GM12878 (cell line): ENCODE results near the gene BRME1. TPM values are rescaled to one million over a fixed set of nuclear protein-coding genes. Genes with fewer than 3 reads are reported as not detected.
A peak's percentile ranks its signal among the peaks of the same experiment; 100 is the strongest.

Experiments
- CREB1 ChIP-seq: IDR thresholded peaks from 2 replicates; pipeline ENCODE4 v1.6.1; 2012; ENCODE audit warnings: low read depth, mild to moderate bottlenecking, inconsistent platforms
- HDGF ChIP-seq: fragments of 450-650 bp; IDR thresholded peaks from 2 replicates; pipeline ENCODE4 v1.6.1; 2016; ENCODE audit warnings: antibody characterized with exemption
- KLF5 ChIP-seq: fragments of 450-650 bp; IDR thresholded peaks from 2 replicates; pipeline ENCODE4 v1.6.1; 2014; ENCODE audit warnings: mild to moderate bottlenecking; ENCODE audit not compliant: partially characterized antibody
- MTA2 ChIP-seq: fragments of 450-650 bp; IDR thresholded peaks from 2 replicates; pipeline ENCODE4 v1.6.1; 2016; ENCODE audit warnings: low read depth, mild to moderate bottlenecking, moderate library complexity
- NR2F1 ChIP-seq: fragments of 450-650 bp; conservative IDR thresholded peaks from 2 replicates; pipeline ENCODE4 v1.6.1; 2017; ENCODE audit warnings: mild to moderate bottlenecking
- PAX5 ChIP-seq: IDR thresholded peaks from 2 replicates; pipeline ENCODE4 v1.6.1; 2011; ENCODE audit warnings: low read depth, low read length, borderline replicate concordance
- POLR2AphosphoS5 ChIP-seq: IDR thresholded peaks from 2 replicates; pipeline ENCODE4 v1.6.1; 2011; ENCODE audit warnings: mild to moderate bottlenecking, low read length, inconsistent platforms
- polyA plus RNA-seq, 11 experiments: library from polyadenylated mRNA; depleted of rRNA in 4 of 11; unstranded in 6 of 11; stranded (reverse) in 5 of 11; fragments of >200 nt; fragmentation: Nextera tagmentation in 4 of 11; fragmentation: Illumina TruSeq in 1 of 11; extraction: Ambion mirVana in 4 of 11; extraction: Trizol in 1 of 11; gene quantifications; 1 replicate in 1 of 11; 2 replicates in 10 of 11; pipeline versions ENCODE4 v1.2.1 to v1.2.3, GENCODE V29; 2011 to 2016; ENCODE audit warnings: inconsistent platforms in 2 of 11, missing spikeins in 2 of 11, low read depth in 1 of 11
- total RNA-seq, 4 experiments: library from RNA; depleted of rRNA in 3 of 4; stranded (reverse); fragments of >200 nt in 3 of 4; fragmentation: Illumina TruSeq in 1 of 4; extraction: Trizol in 1 of 4; gene quantifications; 2 replicates each; pipeline versions ENCODE4 v1.2.1 to v1.2.3, GENCODE V29; 2013 to 2021
- TF ChIP-seq, protein P1 (sequence below): fragments of 450-650 bp; IDR thresholded peaks from 2 replicates; pipeline ENCODE4 v1.6.1; 2018; ENCODE audit warnings: mild to moderate bottlenecking, low read depth, moderate library complexity; ENCODE audit not compliant: partially characterized antibody
- TF ChIP-seq, protein P2 (sequence below): fragments of 450-650 bp; IDR thresholded peaks from 2 replicates; pipeline ENCODE4 v1.6.1; 2016; ENCODE audit warnings: mild to moderate bottlenecking
- TF ChIP-seq, protein P3 (sequence below): fragments of 450-650 bp; IDR thresholded peaks from 2 replicates; pipeline ENCODE4 v1.6.1; 2017; ENCODE audit warnings: mild to moderate bottlenecking

The BRME1 gene
- total and polyA plus RNA-seq, 10 of the 15 experiments (the other 5 are each of a cell fraction or from before 2014, with no cell fraction given): 0.07 to 2.2 (median 1.1) TPM; not detected in 1

DNA sequence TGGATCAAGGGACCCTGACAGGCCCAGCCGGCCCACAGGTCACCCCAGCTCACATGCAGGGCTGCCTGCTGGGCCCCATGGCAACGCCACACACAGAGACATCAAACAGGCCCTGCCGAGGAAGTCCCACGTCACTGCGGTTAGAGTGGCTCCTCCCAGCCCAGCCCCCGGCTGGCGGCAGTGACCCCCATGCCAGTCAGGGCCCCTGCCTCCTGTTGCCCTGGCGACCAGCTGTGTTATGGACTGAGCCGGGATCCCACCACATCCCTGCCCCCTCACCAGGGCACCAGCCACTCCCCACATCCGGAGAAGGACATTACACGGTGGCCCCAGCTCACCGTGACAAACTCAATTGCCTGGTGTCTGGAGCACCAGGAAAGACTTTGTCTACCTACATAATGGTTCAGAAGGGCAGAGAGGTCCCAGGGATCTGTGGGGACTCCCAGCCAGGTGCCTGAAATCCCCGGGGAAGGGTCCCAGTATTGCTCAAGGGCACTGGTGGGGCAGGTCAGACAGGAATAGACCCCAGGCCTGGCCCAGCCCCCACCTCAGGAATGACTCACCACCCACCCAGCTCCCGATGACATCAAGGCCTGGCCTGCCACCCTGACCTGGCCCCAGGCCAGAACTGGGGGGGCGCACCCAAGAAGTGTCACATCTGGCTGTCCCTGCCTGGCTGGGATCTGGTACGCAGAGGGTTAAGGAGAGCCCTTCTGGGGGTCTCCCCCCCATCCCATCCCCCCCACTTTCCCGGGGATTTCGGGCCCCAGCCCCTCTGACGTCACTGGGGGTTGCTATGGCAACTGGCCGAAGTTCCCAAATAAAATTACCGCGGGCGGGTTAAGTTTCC, 59.1 kb downstream of the BRME1 start (continued):
- TF ChIP-seq HDGF (peak; percentile 82; the same call in 1 of the 2 replicates), NR2F1 (peak; percentile 97), CREB1 (peak; percentile 92), POLR2AphosphoS5 (peak; percentile 79), PAX5 (peak; percentile 88; the same call in 1 of the 2 replicates), KLF5 (peak; percentile 91), MTA2 (peak; percentile 78)
- TF ChIP-seq, protein P1, sequence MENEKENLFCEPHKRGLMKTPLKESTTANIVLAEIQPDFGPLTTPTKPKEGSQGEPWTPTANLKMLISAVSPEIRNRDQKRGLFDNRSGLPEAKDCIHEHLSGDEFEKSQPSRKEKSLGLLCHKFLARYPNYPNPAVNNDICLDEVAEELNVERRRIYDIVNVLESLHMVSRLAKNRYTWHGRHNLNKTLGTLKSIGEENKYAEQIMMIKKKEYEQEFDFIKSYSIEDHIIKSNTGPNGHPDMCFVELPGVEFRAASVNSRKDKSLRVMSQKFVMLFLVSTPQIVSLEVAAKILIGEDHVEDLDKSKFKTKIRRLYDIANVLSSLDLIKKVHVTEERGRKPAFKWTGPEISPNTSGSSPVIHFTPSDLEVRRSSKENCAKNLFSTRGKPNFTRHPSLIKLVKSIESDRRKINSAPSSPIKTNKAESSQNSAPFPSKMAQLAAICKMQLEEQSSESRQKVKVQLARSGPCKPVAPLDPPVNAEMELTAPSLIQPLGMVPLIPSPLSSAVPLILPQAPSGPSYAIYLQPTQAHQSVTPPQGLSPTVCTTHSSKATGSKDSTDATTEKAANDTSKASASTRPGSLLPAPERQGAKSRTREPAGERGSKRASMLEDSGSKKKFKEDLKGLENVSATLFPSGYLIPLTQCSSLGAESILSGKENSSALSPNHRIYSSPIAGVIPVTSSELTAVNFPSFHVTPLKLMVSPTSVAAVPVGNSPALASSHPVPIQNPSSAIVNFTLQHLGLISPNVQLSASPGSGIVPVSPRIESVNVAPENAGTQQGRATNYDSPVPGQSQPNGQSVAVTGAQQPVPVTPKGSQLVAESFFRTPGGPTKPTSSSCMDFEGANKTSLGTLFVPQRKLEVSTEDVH: peak; percentile 13
- TF ChIP-seq, protein P2, sequence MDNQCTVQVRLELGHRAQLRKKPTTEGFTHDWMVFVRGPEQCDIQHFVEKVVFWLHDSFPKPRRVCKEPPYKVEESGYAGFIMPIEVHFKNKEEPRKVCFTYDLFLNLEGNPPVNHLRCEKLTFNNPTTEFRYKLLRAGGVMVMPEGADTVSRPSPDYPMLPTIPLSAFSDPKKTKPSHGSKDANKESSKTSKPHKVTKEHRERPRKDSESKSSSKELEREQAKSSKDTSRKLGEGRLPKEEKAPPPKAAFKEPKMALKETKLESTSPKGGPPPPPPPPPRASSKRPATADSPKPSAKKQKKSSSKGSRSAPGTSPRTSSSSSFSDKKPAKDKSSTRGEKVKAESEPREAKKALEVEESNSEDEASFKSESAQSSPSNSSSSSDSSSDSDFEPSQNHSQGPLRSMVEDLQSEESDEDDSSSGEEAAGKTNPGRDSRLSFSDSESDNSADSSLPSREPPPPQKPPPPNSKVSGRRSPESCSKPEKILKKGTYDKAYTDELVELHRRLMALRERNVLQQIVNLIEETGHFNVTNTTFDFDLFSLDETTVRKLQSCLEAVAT: 0 out of 2 replicates have a peak, but pooled peaks have one; percentile 85
- TF ChIP-seq, protein P3, sequence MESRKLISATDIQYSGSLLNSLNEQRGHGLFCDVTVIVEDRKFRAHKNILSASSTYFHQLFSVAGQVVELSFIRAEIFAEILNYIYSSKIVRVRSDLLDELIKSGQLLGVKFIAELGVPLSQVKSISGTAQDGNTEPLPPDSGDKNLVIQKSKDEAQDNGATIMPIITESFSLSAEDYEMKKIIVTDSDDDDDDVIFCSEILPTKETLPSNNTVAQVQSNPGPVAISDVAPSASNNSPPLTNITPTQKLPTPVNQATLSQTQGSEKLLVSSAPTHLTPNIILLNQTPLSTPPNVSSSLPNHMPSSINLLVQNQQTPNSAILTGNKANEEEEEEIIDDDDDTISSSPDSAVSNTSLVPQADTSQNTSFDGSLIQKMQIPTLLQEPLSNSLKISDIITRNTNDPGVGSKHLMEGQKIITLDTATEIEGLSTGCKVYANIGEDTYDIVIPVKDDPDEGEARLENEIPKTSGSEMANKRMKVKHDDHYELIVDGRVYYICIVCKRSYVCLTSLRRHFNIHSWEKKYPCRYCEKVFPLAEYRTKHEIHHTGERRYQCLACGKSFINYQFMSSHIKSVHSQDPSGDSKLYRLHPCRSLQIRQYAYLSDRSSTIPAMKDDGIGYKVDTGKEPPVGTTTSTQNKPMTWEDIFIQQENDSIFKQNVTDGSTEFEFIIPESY: no peak
